Colon (tissue), 2 donors: Measurements from ENCODE around the gene PPP4C.
"Not testable (repeated sequence)": the region's sequence is repeated elsewhere in the genome, so short reads cannot be mapped to it uniquely, and the experiment has no call there.

ENCODE experiments used
- FAIRE-seq: peaks from 2 replicates; lab custom pipeline; 2012; peaks lifted over from hg19 to GRCh38; lab: Jason Lieb, UNC
- donor health status: control.
- donor health status: control.

The PPP4C gene

DNA sequence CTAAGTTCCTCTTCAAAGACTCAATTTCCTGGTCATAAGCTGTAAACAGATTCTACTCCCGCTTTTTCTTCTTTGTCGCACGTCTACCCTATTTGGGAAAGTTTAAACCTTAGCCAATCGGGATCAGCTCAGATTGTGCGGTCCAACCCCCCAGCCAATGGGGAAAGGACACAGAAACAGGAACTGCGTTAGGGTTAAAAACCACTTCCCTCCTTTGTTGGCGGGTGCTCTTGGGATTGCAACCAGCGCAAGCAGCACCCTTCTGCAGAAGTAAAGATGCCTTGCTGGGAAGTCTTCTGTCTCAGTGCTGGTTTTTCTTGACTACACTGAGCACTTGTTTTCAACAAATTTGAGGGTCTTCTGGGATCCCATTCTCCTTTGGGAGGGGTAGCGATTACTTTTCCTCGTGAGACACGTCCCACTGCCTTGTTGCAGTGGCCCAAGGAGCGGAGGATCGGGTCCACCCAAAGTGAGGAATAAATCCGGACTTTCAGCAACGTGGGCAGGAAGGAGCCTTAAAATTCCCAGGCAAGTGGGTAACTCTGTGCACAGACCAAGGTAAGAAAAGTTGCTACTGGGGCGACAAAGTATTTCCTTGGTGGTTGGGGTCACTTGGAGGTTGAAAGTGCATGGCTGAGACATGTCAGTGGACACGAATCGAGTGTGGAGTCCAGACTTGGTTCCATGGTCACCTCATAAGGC, 21.2 kb downstream of the PPP4C start:
- no peak for FAIRE-seq

DNA sequence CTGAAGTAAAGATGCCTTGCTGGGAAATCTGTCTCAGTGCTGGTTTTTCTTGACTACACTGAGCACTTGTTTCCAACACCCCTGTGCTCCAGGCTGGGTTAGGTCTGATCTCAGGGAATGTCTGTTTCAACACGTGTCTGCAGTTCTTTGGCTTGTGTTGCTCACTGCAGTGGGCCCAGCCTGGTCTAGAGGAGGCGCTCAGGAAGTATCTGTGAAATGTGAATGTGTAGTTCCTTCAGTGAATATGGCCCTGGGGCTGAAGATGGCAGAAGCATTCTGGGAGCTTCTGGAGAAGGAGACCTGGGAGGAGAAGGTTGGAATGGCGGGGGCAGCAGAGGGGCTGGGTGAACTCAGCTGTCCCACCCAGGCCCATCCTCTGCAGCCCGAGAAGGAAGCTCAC, 28.3 kb downstream of the PPP4C start:
- FAIRE-seq: no peak

DNA sequence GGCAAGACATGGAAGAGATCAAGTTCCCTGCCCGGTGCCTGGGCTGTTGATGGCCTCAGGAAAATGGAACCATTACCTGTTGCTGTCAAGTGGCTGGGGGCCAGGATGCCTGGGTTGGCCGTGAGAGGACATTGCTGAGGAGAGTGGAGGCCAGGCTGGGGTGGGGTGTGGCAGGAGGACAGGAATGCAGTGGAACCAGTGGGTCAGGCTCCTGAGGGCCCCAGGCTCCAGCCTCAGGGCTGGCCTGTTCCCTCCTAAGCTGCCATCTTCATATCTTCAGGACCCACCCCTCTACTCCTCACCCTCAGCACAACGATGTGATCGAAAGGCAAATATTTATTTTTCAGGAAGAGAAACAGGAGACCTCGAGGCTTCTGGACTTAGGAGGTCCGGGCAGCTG, 28.7 kb downstream of the PPP4C start:
- no peak for FAIRE-seq

DNA sequence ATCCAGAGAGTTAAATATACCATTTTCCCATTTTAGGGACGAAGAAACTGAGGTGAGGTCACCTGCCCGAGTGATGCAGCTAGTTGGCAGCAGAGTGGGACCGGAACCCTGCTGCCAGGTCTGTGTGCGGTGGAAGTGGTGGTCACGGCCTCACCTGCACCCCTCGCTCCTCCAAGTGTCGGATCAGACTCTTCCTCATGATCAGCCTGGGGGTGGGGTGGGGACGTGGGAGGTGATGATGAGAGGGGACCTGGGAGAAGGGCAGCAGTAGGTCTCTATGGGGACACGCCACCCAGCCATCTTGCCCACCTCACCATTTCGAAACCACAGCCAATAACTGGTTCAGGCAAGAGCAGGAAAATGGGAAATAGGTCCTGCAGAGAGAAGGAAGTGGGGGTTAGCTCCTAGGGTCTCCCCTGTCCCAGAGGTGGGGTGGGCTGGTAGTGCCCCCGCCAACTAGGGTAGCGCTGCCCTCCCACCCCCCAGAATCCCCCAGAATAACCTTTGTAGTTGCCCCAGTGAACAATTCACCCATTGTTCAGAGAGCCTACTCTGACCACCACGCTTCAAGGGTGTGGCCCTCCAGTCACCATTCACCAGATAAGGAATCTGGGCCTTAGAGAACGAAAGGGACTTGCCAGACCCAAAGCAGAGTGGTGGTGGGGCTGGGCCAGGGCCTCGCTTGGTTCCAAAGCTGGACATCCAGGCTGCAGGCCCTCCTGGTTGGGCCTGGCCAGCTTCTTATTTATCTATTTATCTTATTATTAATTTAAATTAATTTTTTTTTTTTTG, 32.5 kb downstream of the PPP4C start:
- FAIRE-seq: no peak

DNA sequence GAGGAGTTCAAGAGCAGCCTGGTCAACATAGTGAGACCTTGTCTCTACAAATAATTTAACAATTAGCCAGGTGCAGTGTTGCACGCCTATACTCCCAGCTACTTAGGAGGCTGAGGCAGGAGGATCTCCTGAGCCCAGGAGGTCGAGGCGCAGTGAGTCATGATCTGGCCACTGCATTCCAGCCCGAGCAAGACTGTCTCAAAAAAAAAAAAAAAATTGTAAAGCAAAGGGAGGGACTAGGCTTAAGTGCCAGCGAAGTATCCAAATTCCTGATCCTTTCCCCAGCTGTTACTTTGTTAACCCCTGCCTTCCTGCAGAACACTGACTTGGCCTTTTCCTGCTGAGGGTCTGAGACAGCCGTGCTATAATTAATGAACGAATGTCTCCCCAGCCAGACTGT, 34.9 kb downstream of the PPP4C start:
- FAIRE-seq: no peak

DNA sequence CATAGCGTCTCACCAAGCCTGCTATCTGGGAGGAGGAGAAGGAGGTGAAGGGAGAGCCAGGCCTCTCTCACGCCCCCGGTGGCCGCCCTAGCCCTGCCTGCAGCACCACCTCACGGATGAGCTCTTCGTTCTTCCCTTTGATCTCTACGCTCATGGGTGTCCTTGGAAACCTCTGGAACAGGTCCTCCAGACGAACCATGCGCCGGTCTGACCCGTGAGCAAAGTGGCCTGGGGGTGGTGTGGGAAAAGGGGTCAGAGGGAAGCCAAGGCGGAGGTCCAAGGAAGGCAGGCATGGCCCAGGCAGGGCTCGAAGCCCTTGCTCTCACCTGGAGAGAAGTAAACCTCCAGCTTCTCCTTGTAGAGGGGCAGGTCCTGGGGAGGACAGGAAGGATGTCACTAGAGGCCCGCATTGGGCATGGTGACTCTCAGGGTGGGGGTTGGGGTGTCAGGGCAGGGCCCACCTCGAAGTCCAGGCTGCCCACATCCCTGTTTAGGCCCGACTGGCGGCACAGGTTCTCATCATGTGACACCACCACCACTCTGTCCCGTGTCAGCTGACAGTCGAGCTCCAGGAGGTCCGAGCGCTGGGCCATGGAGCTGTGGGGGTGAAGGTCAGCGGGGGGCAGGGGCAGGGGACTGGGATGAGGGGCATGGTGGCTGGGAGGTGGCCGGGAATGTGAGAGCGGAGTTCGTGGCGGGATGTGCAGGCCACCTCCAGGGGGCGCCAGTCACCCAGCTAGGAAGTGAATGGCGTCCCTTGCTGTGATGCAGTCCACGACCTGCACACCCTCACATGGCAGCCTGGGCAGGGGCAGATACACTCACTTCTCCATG, 36.6 kb downstream of the PPP4C start:
- no peak for FAIRE-seq

DNA sequence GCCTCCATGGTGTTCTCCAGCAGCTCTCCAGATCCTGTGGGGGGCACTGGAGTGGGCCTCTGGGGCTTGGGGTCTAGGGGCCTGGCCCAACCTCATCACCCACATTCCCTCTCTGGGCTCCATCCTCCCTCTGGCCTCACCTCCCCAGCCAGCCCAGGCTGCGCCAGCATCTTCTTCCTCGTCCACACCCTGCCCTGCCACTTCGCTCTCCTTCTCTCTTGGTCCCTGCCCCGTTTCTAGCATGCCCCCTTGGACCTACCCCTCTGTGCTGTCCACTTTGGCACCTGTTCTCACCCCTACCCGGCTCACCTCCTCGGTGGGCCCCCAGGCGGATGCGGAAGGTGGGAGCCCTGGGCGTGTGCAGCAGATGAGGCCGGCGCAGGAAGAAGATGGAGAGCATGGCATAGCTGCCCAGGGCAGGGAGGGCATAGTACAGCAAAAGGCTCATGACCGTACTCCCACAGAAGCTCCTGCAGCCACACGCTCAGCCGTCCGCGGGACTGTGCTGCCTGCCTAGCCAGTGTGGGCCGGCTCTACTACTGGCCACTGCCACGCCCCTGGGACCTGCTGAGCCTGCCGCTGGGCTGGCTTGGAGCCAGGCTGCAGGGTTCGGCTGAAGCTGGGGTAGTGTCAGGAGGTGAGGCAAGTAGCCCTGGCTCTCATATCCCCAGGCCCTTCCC, 37.4 kb downstream of the PPP4C start, which contains the start of gene GDPD3:
Gene GDPD3 (minus strand): TSS at position 507 of the 680 bp plus-strand sequence. CDS start 59 bp downstream, at position 448.
- FAIRE-seq: no peak

DNA sequence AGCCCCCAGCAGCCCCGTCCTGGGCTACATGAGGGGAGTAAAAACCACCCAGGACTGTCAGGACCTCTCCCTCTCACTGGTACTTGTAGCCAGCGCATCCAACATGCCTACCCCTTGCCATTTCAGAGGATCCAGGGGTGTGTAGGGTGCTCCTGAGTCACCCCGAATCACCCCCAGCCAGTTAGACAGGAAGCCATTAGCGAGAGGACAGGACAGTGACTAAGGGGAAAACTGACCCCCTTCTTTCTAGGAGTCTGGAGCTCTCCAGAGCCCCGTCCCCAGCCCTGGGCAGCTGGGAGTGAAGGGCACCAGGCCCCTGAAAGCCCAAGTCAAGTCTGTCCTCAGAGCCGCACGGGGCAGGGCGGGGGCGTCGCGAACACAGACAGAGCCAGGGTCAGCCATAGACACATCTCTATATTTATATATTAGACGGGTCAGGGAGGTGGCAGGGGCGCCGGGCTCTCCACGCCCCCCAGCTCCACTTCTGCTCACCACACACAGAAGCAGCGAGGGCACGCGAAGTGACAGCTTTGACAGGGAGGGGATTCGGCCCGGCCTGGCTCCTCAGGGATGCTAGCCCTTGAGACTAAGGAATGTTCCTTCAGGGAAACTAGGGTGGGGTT, 38.0 kb downstream of the PPP4C start:
- no peak for FAIRE-seq

DNA sequence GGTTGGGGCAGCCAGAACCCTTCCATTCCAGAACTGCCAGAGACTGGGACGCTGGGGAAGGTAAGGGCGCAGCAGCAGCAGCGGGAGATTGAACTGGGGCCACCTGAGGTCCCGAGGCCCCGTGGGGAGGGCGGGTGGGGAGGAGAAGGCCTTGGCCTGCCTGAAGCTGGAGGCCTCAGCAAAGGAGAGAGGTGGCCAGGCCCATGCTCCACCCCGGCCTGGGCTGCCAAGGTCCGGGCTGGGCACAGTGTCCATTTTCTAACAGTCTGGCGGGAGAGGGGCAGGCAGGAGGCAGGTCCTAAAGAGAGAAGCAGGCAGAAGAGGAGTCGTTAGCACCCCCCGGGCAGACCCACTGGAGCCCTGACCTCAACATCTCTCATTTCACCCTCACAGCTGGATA, 38.6 kb downstream of the PPP4C start:
- FAIRE-seq: no peak

DNA sequence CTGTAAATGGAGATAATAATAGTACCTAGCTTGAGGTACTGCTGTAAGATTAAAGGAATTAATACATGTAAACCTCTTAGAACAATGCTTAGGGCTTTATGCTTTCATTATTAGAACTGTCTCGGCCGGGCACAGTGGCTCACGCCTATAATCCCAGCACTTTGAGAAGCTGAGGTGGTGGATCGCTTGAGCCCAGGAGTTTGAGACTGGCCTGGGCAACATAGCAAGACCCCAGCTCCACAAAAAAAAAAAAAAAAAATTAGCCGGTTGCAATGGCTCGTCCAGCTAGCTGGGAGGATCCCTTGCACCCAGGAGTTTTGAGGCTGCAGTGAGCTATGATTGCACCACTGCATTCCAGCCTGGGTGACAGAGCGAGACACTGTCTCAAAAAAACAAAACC, 39.0 kb downstream of the PPP4C start:
- FAIRE-seq: not testable (repeated sequence)

DNA sequence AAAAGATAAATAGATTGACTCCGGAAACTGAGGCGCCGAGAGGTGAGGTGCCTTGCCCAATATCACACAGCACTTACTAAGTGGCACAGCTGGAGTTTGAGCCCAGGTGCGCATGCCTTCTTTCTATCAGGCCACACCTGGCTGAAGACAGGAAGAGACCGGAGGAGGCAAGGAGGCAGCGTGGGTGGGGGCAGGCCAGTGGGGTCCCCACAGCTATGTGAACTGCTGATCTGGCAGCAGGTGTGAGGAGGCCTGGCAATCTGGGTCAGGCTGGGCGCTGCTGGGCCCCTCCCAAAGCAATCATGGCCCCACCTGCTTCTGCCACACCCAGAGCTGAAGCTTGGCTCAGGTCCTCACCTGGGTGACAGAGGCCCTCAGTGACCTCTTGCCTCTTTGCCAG, 39.4 kb downstream of the PPP4C start:
- FAIRE-seq: no peak

DNA sequence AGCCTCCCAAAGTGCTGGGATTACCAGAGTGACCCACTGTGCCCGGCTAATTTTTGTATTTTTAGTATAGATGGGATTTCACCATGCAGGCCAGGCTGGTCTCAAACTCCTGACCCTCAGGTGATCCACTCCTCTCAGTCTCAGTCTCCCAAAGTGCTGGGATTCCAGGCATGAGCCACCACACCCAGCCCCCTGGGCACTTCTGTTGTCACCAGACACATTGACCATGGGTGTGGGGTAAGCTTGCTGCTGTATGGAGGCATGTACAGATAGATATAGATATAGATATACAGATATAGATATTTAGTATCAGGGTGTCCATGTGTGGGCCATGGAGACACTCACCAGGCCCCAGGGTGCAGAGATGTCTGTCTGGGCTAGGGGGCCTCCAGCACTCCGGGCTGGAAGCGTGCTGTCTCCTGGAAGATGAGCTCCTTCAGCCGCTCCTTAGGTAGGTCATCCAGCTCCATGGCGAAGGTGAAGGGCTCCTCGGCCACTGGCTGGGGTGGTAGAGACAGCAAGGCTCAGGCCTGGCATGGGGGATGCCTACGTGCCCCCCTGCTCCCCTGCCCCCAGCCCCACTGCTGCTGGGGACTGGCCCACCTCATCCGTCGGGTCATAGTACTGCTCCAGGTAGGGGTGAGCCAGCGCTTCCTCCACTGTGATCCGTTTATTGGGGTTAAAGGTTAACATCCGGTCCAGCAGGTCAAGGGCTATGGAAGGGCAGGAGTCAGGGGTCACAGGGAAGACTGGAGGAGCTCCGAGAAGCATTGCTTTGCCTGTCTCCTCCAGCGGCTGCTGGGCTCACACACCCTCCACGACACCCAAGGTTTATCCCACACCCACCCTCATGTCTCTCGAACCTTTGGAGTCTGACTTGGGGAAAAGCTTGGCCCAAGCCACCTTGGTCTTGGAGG, 40.8 kb downstream of the PPP4C start:
- FAIRE-seq: no peak

DNA sequence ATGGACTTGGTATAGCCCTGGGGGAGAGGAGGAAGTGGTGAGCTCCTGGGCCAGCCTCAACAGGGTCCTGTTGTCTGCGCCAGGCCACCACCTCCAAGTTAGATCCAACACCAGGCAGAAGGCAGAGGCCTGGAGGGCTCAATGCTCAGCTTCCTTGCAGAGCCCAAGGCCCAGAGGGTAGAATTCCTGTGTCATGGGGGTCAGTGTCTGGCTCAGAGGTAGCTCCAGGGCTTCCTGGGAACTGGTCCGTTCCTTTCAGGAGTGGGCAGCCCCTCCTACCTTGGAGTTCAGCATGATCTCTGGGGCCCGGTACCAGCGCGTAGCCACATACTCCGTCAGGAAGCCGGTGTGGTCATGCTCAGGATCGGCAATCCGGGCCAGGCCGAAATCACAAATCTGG, 42.0 kb downstream of the PPP4C start:
- no peak for FAIRE-seq

DNA sequence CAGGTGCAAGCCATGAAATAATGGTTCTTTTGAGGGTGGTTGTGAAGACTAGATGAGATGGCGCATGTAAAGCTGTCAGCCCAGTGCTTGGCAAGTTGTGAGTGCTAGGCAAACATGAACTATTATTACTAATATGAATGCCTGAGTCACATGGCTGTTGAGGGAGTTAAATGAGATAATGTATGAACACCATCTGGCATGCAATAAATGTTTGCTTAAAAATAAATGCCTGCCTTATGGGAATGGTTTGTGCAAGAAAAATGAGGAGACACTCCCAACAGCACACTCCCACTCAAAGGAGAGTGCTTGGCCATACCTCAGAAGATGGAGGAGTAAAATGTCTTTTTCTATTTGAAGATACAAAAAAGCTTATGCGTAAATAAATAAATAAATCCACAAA, 43.6 kb downstream of the PPP4C start:
- FAIRE-seq: no peak

DNA sequence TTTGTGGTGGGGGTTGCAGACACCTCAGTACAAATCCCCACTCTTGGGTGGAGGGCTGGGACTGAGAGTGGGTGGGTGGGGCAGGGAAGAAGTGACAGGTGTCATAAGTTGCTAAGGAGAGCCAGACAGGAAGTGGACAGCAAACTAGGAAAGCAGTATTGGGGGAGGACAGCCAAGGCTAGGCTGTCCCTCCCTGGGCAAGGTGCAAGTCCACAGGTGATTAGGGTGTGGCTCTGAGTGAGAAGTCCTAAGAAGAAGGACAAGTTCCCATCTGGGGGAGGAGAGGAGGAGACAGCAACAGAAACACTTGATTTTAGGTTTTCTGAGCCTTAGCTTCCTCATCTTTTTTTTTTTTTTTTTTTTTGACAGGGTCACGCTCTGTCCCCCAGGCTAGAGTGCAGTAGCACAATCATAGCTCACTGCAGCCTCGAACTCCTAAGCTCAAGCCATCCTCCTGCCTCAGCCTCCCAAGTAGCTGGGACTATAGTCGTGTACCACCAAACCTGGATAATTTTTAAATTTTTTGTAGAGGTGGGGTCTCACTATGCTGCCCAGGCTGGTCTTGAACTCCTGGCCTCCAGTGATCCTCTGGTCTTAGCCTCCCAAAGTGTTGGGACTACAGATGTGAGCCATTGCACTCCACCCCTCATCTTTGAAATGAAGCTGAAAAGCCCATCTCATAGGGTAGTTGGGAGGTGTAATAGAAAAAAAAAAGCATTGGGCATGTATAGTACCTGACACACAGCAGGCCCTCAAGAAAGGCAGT, 44.7 kb downstream of the PPP4C start:
- FAIRE-seq: no peak

DNA sequence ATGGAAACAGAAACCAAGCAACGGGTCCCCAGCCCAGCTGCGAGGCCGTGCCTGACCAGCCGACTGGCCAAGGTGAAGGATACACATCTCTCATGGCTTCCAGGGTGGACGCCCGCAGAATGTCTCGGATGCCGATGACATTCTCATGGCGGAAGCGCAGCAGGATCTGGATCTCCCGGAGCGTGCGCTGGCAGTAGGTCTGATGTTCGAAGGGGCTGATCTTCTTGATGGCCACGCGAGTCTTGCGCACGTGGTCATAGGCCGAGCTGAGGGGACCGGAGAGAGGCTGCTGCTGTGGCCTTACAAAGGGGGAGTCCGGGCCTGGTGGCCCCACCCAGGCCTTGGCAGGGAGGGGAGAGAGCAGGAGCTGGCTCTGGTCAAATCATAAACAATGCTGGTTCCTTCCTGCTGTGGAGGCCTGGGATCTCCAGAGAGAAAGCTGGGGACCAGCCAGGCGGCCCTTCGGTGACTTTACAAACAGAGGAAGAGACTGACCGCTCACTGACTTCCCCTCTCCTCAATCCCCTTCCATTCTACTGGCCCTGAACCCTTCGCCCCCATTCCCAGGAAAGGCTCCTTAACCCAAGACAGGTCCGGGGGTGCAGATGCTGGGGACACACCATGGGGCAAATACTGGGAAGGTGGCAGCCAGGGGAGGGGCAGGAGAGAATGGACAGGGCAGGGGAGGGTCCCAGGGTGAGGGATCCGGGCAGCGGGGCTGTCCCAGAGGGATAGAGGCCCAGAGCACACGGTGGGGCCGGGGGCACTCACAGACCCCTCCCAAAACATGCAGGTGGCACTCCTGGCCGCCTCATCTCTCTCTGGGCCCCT, 46.2 kb downstream of the PPP4C start:
- FAIRE-seq: no peak

DNA sequence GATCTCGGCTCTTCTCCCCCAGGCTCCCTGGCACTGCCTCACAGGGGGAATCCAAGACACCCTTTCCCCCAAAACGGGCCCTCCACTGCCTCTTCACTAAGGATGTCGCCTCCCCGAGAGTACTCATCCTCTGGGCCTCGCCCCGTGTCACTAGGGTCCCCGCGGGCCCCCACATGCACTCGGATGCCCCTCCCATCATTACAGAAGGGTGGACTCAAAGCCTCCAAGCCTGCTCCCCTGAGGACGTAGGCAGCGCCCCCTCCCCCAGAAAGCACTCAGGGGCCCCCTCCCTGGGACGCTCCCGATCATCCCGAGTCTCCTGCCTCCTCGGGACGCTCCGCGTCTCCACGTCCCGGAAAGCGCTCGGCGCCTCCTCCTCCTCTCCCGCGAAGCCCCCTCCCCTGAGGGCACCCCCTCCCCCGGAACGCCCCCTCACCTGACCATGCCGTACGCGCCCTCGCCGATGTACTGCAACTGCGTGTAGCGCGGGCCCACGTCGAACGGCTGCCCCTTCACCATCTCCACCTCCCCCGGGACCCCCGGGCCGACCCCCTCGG, 46.9 kb downstream of the PPP4C start:
- FAIRE-seq: no peak

DNA sequence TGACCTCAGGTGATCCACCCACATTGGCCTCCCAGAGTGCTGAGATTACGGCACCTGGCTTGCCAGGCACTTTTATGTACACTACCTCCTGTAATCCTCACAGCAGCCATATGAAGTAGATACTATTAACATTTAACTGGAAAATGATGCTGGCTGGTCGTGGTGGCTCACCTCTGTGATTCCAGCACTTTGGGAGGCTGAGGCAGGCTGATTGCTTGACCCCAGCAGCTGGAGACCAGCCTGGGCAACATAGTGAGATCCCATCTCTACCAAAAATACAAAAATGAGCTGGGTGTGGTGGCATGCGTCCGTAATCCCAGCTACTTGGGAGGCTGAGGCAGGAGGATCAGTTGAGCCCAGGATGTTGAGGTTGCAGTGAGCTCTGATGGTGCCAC, 49.2 kb downstream of the PPP4C start:
- FAIRE-seq: no peak

DNA sequence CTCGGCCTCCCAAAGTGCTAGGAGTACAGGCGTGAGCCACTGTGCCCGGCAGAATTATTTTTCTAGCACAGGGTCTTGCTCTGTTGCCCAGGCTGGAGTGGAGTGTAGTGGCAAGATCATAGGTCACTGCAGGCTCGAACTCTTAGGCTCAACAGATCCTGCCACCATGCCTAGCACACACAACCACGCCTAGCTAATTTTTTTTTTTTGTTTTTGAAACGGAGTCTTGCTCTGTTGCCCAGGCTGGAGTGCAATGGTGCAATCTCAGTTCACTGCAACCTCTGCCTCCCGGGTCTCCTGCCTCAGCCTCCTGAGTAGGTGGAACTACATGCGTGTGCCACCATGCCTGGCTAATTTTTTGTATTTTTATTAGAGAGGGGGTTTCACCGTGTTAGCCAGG, 49.9 kb downstream of the PPP4C start:
- not testable (repeated sequence) for FAIRE-seq
